ENCODE measurements around the gene BEND4.

Gene BEND4

GRCh38 chr4:42101446-42101975, 50.9 kb downstream of the BEND4 start:
- peak in 1 of 2 experiments; percentile 11 for DNase-seq

DNA sequence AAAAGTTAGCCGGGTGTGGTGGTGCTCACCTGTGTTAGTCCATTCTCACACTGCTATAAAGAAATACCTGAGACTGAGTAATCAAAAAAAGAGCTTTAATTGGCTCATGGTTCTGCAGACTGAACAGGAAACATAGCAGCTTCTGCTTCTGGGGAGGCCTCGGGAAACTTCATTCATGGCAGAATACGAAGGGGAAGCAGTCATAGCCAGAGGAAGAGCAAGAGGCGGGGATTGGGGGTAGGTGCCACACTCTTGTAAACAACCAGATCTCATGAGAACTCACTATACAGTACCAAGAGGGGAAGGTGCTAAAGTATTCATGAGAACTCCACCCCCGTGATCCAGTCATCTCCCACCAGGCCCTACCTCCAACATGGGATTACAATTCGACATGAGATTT, 64.1 kb downstream of the BEND4 start:
- no peak for DNase-seq

GRCh38 chr4:42083816-42084215, 68.6 kb downstream of the BEND4 start:
- peak in 1 of 2 experiments; percentile 16 for DNase-seq

- no peak for DNase-seq
Observed at GRCh38 chr4:42080306-42080705, 72.1 kb downstream of the BEND4 start.

- DNase-seq, result no peak
Observed at GRCh38 chr4:42078184-42078801, 74.2 kb downstream of the BEND4 start.

- no peak for DNase-seq
Observed at GRCh38 chr4:42074294-42074693, 78.2 kb downstream of the BEND4 start.

- no peak for DNase-seq
Observed at GRCh38 chr4:42070463-42070862, 82.0 kb downstream of the BEND4 start.

DNA sequence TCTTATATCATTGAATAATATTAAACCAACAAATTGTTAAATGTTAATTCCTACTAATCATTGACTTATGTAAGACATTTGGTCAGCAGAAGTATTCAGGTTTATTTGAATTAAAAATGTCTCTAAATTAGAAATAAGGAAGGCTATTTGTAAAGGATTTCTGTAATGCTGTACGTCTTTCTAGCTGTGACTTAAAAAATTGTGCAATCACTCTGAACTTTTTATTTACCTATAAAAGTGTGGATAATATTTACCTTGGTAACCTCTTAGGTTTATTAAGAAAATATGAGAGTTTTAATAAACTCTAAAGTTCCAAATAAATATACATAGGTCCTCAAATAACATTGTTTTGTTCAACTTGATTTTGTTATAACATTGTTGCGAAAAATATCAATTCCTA, 85.2 kb downstream of the BEND4 start:
- DNase-seq, result no peak

- no peak for DNase-seq
Observed at GRCh38 chr4:42066402-42066801, 86.1 kb downstream of the BEND4 start.

All from SW 1271 (cell line).